NCI-H2196 (cell line): ENCODE results near the gene CDC45.

Experiments used
- DNase-seq: peaks from one replicate; lab custom pipeline; 2025; ENCODE audit not compliant: unreplicated experiment; lab: John Stamatoyannopoulos, UW

The CDC45 gene

DNA sequence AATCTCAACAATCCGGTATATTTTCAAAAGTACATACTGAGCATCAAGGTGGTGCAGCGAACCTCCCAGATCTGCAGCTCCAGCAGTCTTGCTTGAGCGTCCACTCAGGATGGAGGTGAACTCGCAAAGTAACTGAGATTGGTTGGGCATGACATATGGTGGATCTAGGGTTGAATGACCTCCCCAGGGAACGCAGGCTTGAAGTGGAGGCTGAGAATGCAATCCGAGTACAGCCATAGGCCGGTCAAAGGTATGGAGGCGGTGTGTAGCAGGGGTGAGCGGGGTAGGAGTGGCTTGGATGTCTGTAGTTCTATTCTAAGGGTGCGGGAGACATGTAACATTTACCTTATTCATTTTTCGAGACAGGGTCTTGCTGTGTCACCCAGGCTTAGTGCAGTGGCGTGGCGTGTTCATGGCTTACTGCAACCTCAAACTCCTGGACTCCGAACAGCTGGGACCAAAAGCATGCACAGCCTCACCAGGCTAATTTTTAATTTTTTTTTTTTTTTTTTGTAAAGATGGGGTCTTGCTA, 31.6 kb upstream of the CDC45 start:
- DNase-seq: peak; percentile 59

DNA sequence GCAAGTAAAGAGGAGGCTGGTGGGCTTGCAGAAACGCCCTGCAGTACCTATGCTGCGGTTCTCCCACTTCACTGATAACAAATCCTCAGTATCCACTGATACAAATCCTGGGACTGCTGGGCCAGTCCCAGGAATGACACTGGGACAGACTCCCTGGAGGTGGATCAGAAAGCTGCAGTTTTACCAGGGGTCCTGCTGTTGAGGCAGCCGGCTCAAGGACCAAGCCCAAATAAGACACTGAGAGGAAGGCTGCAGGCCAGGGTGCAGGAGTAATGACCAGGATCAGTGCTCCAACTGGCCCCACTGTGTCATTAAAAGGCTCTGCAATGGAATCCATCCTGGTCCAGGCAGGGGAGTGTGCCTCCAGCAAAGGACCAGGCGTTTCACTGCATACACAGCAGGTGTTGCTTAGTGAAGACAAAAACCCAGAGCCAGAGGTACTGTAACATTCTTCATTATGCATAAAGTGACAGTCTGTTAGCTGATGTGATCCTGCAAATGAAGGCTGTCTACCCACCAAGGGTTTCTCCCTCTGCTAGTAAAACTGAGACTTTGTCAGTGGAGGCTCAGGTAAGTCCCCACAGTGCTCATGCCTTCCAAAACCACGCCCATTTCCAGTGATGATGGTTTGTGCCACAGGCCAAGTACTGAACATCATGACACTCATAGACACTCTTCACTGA, 30.8 kb upstream of the CDC45 start:
- no peak for DNase-seq

DNA sequence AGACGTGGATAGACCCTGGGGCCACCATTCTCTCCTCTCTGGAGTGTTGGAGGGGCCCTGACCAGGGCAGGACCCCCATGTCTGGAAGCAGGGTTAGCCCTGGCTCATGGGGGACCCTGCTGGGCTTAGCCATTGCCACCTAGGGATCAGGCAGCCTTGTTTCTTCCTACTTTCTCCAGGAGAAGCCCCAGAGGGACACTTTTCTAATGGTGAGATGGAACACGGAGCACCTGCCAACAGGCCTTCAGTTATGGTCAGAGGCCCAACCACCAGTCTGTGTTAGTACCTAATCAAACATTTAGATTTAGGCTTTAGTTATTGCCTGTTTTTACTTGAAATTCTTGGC, 30.3 kb upstream of the CDC45 start:
- DNase-seq: no peak

DNA sequence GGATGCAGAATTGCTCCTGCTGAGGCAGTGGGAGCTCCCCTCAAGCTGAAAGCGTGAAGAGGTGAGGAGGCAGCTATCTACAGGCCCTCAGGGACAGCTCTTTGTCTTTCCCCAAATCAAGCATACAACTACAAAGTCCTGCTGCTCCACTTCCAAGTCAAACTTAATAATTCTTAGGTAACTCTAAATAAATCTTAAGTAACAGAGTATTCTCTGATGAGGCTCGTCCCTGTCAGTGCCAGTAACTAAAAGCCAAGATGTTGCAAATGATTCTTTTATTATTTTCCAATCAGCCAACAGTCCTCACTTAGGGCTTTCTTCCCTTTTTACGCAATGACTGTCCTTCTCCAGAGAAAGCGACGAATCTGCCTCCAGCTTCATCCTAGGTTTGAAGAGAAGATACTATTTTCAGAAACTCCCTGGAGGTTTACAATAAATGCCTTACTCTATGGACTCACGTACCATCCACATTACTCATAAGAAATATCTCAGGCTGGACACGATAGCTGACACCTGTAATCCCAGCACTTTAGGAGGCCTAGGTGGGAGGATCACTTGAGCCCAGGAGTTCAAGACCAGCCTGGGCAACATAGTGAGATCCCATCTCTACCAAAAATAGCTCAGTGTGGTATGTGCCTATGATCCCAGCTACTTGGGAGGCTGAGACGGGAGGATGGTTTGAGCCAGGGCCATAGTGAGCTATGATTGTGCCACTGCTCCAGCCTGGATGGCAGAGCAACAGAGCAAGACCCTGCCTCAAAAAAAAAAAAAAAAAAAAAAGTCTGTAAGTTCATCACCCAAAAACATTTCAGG, 29.2 kb upstream of the CDC45 start:
- DNase-seq: no peak

DNA sequence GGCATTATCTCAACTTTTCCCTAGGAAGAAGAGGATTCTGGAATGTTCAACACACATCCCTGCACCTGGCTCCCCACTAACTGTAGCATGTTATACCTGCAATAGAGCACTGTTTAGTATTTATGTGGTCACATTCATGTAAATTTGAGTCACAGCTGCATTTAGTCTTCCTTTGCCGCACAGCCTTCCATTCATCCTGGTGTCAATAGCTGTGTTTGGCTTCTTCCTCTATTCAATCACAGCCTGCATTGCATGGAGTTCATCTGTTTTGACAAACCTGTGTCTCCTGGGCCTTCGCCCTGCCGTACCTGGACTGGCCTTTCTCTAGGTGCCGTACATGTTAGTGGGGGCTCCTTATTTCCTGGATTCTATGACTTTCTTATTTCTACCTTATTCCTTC, 28.1 kb upstream of the CDC45 start:
- DNase-seq: no peak

DNA sequence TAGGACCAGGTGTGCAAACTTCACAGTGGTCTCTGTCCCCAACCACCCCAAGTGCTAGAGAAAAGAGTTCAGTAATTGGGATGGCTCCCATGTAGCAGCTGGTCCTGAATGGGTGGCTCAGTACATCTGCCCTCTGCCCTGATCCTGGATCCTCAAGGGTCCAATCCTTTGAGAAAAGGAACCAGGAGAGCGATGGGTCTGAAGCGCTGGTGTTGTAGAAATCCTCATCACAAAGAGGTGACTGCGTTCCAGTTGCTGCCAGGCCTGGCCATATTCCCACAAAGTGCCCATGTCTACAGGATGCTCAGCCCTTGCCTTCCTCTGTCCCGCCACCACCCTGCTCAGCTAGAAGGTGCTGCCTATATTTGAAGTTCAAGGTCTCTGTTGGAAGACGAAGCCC, 26.0 kb upstream of the CDC45 start:
- DNase-seq: no peak

DNA sequence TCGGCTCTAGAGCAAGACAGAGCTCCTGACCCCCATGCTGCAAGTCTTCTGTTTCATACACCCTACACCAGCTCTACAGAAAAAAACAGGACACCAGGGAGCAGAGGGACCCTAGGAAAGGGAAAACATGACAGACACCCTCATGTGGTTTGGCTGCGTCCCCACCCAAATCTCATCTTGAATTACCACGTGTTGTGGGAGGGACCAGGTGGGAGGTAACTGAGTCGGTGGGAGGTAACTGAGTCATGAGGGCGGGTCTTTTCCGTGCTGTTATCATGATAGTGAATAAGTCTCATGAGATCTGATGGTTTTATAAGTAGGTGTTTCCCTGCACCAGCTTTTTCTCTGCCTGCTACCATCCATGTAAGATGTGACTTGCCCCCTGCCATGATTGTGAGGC, 25.6 kb upstream of the CDC45 start:
- no peak for DNase-seq

DNA sequence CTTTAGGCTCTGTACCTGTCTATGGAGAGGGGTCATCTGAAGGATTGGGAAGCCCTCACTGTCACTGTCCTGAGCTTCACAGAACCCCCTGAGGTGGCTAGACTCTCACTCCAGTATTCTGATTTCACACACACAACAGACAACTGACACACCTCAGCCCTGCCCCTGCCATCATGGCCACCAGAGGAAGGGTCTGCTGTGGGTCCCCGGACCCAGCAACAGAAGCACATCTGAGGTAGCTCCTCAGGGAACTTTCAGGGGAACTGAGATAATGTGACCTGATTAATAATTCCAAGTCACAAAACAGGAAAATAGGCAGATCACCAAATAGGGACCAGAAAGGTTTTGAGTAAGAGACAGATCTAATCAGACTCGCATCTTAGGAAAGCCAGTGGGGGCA, 24.7 kb upstream of the CDC45 start:
- no peak for DNase-seq

DNA sequence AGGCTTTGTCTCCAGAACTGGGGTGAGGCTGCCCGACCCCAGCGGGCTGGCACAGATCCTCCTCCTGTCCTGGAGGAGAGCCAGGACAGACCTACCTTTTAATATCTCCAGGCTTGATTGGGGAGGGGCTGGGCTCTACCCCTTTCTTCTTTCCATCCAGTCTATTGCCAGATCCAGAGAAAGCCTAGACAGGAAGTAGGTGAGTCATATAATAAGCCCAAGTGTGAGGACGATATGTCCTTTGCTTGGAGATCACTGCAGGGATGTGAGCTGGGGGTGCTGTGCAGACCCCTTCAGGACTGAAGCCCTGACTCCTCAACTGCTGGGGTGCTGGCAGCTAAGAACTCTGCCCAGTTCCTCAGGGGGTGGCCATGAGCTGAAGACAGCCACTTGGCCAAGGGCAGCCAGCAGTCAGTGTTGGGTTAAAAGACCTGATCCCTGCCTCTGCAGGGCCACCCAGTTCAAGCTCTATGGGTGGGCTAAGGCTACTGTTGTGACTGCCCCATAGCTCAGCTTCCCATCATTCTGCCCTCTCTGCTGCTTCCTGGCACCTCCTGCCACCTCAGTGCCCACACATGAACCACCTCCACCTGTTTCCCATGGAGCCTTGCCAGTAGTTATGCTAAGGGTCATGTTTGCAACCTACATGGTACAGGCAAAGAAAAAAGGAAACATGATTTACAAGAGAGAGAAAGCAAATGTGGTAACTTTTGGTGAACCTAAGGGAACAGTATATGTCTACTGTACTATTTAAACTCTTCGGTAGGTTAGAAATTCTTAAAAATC, 23.9 kb upstream of the CDC45 start:
- no peak for DNase-seq

DNA sequence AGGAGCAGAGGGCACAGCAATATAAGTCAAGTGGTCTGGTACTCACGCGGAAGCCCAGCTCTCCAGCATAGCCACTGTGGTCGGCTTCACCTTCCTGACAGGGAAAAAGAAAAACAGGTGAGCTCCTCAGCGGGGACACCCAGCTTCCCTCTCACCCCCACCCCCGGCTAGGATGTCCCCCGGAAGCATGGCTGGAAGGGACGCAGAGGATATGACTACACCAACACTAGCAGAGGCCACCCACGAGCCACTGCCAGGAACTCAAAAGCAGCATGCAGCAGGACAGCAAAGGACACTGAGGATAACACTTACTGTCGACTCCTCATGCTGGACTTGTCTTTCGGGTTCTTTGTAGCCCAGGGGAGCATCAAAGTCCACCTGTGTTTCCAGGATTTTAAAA, 23.2 kb upstream of the CDC45 start:
- DNase-seq: no peak

DNA sequence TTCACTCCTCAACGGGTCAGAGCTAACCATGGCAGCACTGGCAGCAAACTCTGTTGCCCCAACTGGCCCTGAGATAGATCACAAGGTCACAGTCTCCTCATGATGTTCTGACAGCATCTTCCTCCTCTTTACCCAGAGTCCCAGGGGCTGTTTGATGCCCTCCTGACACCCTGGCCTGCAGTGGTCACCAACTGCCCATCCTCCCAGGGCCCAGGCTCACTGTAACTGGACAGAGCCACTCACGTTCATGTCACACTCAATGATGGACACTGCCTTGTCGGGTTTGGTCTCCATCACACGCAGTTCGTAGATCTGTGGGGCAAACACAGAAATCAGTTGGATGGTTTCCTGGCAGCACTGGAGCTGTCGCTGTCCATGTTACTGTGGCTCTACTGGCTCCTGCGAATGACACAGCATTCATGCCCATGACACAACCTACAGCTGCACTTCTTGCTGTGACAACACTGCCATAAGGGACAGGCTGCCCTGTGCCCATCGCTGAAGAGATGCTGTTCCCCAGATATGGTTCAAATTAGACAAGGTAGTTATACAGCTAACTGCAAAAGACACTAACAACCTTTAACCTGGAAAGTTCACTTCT, 21.8 kb upstream of the CDC45 start:
- no peak for DNase-seq

DNA sequence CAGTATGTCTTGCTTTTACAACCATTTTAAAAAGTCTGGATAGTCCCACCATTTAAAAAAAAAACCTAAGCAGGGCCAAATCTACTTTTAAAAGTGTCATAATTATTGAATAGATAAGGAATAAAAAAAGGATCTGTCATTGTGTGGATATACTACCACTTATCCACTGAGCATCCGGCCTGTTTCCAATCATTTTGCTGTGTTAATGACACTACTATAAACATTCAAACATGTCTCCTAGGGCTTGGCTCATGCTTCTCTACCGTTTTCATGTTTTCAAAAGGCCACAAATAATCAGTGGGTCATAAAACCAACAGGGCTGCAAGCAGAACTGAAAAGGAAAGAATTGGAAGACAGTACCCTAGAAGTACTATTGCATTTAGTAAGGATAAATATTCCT, 19.7 kb upstream of the CDC45 start:
- DNase-seq: no peak

DNA sequence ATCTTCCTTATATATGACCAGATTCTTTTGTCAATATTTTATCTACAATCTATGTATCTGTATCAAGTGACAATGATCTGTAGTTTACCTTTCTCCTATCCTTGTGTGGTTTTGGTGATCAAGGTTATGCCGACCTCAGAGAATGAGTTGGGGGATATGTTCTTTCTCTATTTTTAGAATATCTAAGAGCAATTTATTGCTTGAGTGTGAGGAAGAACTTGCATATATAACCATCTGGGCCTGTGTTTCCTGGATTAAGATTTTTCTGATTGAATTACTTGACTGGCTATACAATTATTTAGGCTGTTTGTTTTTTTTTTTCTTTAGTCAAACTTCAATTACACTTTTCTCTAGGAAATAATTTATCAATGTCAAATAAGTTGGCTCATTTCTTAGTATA, 18.2 kb upstream of the CDC45 start:
- DNase-seq: no peak

DNA sequence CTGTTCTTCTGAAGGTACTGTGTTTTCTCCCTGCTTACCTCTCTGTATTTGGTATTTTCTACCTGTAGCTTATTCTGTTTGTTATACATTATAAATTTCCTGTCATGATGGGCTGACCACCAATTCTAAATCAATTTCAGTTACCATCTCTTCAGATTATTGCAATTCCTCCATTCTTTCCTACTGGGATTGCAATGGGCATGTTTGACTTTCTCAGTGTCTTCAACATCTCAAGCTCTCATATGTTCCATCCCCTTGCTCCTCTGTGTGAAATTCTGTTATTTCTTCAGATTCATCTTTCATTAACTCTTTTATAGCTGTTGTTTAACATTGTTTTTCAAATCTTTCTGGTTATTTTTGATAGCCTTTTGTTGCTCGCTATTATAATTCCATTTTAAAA, 16.7 kb upstream of the CDC45 start:
- no peak for DNase-seq

DNA sequence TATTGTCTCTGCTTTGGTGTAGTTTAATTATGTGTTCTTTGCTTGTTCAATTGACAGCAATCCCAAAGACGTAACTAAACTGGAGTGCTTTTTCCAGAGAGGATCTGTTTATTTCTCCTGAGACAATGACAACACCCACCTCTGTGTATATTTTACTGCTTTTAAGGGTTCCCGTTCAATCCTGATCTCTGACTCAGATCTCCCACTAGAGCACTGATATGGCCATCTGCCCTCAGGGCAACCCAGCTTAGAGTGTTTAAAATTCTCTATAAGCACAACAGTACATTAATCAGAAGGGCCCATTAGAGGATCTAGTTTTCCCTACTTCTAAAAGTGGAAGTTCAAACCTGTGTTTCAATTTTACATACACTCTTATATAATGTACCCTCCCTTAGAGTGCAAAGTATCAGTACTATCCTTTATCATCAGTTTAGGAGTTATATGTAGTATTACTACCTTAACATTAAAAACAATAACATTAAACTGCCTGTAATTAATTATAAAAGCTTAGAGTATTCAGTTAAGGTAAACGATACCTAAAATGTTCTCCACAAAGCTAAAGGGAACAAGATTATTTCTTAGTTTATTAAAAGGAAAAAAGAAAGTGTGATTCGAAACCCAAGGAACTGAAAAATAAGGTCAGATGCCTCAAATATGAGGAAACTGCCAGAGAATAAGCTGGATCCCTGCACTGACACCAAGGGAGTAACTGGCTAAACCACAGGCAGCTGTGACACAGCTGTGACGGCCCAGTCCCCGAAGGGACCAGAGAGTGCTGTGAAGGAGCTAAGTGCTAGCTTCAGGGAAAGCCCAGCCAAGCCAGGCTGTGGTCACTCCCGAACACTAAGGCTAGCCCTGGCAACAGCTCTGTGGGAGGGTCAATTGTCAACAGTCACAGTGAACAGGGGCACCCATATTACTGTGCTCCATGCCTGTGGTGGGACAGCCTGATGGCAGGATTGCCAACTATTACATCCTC, 15.9 kb upstream of the CDC45 start:
- no peak for DNase-seq

DNA sequence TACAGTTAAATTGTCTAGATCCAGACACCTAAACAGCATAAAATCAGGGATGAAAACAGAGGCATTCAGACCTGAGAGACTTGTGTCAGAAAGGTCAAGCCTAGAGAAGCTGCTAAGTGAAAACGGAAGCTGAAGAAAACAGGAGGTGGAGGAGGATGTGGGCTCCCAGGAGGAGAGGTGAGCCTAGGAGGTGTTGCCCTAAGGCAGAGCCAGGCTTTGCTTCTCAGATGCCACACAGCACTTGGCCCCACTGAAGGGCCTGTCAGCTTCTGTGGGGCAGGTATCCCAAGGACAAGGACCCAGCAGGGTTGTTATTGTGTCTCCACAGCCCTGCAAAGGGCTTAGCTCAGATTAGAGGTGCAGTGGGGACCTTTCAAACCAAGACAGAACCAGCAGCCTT, 15.2 kb upstream of the CDC45 start:
- no peak for DNase-seq

DNA sequence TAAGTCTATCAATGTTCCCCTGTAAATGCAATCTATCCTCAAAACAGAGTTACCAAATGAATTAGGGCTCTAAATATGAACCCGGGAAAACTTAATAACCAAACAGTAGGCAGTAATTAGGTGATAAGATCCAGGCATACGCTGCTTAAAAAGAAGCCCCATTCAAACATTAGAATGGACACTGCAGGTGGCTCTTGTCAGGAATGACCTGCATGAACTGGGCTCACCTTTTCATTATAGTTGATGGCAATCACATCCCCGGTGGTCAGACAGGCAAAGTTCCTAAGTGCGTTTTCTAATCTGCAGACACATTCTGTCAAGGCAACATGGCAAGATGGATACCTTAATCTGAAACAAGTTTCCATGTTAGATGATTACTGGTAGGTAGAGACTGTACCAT, 14.7 kb upstream of the CDC45 start:
- DNase-seq: no peak

DNA sequence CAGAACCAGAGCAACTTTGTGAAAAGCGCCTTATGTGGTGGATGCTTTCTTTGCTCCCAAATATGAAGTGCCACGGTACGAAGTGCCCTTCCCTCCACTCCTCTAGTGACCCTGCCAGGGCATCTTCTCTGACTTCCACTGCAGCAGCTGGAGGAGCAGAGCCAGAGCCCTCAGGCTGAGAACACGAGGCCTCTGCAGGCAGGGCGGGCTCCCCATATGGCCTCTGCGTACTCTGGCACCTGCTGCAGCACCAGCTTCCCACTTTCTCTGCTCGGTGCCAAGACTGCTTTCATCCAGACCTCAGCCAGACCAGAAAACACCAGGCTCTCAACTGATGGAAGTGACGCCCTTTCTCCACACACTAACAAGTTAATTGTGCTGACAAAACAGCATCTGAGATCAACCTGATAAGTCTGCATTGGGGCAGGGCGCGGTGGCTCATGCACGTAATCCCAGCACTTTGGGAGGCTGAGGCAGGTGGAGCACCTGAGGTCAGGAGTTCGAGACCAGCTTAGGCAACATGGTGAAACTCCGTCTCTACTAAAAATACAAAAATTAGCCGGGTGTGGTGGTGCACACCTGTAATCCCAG, 13.5 kb upstream of the CDC45 start:
- no peak for DNase-seq

DNA sequence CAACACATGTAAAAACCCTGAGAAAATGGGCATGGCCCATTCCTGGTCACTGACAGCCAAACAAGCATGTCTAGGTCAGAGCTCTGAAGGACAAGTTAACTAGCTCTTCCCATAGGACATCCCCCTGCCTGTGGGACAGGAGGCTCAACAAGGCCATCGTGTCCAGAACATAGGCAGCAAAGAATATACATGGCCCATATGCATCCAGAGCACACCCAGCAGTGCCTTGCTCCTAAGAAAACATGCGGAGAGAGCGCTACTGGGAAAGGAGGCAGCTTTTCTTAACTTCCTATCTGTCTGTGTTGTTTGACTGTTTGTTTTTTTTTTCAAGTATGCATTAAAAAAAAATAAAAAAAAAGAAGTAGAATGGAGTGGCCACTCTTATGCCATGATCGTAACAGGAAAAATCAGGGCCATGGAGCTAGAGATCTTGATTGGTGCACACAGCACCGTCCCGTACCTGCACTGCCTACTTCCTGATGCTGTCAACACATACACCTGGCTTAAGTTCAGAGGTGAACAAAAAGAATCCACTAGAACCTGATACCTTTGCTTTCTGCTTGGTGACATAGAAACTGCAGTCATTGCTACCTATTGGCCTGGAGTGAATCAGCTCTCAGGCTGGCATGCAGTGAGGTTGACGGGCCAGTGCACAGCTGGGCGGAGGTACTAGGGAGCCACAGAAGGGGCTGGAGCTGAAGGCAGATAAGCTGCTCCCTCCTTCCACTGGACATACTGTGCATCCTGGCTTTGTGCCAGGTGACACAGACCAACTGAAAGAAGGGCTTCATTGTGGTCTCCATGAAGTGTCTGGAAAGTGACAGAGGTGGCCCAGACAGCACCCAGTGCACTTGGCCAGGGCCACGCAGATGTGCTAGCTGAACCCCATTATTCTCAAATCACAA, 12.6 kb upstream of the CDC45 start:
- no peak for DNase-seq
